GOT3 (cell line): ENCODE results near the gene RAD51B.
A peak's percentile ranks its signal among the peaks of the same experiment; 100 is the strongest.
"Not testable (repeated sequence)": the region's sequence is repeated elsewhere in the genome, so short reads cannot be mapped to it uniquely, and the experiment has no call there.

Experiments used
- DNase-seq: peaks from one replicate; lab custom pipeline; 2025; ENCODE audit warnings: mixed read lengths; lab: John Stamatoyannopoulos, UW

Gene RAD51B

DNA sequence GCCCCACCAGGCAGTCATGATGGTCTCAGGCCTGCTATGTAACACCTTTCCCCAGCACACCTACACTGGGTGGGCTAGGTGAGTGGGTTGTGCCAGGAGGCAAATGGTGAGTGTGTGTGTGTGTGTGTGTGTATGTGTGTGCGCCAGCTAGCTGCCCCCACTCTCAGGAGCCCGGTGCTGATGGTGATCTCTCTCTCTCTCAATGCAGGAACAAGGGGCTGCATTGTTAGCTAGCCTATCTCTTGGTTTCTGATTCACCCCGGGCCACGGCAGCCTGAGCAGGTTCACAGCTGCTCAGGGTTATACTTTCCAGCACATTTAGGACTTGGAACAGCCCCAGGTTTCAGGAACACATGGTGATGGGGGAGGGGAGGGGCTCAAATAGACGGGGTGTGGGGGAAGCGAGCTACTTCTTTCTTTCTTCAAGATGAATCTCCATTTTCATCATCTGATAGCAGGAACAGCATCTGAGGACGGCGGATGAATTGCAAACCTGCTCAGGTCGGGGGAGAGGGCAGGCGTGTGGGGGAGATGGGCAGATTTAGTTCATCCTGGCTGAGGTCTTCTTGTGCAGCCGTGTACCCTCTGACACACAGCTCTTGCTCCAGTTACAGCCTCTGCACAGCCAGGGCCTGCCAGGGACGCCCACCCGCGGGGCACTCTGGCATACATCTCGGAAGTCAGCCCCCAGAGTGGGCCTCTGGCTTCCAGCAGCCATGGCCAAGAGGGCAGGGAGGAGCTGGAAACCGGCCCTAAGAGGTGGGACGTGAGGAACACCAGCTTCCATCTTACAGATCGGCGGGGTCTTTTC lies 835.6 kb downstream of the RAD51B start:
- DNase-seq, result no peak

DNA sequence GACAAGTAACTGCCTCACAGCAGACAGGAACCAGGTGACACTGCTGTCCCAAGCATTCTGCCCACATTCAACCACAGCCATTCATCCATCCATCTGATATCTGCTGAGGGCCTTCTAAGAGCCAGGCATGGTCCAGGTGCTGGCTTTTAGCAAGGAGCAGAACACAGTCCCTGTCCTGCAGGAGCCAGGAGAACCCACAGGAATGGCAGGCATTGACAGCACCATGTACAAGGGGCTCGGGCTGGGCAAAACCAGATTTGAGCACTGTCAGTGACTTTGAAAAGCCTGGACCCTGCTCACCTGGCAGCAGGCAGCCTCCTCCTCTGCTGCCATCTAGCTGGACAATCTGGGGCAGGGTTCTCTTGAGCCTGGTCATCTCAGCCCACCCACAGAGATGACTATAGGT lies 836.3 kb downstream of the RAD51B start:
- DNase-seq, result no peak

DNA sequence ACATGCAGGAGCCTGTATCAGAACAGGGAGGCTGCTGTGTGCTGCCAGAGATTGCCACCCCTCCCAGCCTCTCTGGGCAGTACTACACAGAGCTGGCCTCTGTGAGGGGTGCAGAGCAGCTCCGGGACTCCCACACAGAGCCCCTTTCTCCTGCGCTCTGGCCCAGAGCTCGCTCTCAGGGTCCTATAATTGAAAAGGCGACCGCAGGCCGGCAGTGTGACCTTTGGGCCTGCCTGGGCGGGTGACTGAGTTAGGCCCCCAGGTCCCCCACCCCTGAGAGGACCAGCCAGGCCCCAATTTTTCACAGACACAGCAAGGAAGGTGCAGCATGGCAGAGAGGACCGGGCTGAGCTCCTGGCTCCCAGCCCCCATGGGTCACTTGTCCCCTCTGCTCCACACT lies 836.9 kb downstream of the RAD51B start:
- DNase-seq, result no peak

DNA sequence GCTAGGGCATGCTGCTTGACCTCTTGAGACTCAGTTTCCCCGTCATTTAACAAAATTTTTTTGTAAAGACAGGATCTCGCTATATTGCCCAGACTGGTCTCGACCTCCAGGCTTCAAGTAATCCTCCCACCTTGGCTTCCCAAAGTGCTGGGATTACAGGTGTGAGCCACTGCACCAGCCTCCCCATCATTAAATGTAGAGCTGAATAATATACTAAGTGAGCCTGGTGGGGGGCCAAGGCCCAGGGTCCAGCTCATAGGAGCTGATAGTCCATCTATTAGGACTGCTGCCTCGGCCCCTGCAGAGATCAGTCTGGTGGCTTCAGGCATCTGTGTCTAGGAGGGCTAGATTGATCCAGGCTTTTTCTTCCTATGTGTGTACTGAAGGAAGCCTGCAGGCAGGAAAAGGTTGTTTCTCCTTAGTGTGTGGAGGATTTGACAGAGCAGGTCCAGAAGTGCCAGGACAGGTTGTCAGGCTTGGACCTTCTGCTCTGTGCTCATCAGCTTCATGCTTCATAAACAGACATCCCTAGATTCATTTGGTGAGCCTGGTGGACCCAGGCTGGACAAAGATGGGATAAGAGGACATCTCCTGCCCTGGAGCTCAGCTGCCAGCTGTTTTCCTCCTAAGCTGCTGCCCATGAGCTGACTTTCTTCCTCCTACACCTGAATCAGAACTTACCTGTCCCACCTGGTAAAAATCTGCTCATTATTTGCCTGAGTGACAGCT lies 837.9 kb downstream of the RAD51B start:
- DNase-seq, result no peak

DNA sequence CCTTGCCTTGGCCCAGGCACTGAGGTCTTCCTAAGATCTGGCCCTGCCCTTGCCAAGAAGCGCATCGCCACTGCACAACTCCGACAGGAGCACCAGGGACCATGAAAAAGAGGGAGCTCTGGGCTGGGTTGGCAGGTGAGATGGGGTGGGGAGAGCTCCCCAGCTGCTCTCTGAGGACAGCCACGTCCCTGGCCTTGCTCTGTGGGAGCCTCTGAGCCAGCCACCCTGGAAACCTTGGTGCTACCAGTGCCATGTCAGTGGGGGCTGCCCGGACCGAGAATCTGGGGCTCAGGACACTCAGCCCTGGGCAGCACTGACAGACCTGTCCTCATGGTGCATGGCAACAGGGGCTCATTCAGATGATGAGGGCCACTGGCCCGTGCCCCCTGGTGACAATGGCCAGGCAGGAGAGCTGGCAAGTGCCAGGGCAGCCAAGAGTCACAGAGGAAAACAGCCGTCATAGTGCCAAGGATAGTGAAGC lies 838.5 kb downstream of the RAD51B start:
- DNase-seq, result no peak

DNA sequence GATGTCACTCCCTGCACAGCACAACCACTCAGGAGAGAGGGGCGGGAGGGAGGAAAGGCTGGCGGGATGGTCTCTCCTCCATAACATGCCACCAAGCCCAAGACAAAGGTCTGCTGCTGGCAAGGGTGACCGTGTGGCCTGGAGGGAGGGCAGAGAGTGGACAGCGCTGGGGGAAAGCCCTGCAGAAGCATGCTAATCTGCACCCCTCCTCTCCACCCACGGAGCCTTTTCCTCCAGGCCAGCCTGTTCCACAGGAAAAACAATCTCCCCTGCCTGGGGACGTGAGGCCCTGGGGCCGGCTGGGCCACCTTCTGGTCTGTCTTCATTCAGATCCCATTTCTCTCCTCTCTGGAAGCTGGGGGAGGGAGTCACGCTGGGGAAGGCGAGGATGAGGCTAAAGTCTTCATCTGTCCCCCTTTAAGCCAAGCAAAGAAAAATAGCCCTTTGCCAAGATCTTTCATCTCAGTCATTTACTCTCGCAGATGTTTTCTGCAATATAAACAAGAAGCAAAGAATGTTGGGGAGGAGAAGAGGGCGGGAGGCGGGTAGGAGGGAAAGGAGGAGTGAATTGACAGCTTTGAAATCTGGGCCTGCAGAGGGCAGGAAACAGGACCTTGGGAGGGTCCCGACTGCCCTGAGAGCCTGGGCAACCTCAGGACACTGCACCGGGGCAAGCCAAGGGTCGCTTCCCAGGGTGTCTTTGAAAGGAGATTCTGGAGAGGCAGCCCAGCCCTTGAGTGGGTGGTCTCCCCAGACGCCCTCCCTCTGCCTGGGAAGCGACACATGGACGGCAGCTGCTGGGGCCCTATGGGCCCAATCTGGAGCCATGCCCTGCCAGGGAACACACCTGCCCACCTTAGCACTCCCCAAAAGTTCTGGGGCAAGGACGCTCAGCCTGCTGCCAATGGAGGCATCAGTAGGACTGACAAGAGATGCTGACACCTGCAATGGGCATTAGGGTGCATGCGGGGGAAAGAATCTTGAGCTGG lies 839.7 kb downstream of the RAD51B start:
- no peak for DNase-seq

DNA sequence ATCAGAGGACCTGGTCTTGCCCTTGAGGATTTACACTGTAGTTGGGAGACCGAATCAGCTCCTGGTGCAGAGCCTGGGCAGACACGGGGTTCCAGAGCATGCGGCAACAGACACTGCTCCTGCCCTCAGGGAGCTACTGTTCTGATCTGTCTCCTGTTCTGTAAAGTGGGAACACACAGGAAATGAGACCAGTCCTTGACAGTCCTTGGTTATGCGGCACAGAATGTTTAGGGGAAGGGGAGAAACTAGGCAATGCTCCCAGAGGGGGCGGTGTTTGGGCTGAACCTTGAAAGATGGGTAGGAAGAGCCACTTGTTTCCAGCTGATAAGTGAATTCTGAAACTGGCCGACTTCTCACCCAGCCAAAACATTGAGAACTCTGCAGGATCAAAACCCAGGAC lies 840.9 kb downstream of the RAD51B start:
- DNase-seq, result no peak

DNA sequence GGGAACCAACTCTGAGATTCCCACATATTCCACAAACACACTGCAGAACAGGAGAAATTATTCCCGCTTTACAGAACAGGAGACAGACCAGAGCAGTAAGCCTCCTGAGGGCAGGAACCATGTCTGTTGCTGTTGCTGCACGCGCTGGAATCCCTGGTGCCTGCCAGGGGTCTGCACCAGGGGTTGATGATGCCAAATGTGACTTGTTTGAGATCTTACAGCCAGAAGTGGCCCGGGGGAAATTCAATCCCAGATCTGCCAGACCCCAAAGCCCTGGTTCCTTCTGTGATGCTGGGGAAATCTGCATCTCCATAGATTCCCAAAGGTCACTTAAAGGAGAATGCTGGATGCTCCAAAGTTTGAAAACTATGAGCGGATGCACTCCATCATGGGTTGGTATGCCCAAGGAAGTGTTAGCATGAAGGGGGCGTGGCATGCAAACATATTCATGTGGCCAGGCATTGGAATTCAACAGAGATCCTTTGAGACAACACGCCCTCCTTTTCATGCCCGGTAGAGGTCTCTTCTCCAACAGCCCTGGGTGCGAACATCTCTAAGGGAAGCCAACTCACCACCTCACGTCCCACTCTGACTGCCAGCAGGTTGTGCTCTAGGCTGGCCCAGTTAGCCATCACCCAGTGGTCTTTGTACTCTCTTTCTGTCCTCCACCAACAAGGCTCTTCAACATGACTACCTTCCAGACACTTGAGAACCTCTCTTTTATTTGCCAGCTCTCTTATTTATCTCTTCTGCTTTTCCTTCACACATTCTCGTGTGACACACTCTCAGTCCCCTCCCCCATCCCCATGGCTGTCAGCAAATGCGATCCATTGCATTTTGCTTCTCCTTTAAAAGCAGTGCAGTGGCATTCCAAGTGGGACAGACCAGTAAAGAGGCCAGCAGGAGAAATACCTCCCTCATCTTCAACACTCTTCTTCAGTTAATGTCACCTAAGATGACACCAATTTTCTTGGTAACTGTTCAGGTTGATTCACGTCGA lies 841.9 kb downstream of the RAD51B start:
- no peak for DNase-seq

DNA sequence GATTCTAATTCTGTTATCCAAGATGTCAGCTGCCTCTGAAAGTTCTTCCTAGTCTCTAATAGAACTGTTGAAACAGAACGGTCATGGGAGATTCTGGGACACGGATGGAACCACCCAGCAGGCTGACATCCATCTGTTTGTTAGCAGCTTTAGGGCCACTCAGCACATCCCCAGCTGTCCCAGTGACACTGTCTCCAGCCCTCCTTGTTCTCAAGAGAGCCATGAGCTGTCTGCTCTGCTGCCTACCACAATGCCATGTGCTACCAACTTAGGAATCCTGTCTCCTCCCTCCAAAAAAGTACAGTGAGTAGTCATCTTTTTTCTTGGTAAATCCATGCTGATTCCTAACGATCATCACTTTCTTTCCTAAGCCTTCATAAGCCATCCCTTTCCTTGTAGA lies 842.8 kb downstream of the RAD51B start:
- DNase-seq, result no peak

DNA sequence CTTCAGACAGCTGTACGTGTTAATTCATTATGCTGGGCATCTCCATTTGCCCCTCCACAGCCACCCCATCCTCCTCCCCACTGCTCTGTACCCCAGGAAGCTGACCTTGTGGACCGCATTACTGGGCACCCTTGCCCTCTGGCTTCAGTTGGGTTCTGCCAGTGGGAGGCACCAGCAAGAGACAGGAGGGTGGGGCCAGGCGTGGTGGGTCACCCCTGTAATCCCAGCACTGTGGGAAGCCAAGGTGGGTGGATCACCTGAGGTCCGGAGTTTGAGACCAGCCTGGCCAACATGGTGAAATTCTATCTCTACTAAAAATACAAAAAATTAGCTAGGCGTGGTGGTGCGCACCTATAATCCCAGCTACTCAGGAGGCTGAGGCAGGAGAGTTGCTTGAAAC lies 843.2 kb downstream of the RAD51B start:
- DNase-seq, result not testable (repeated sequence)

DNA sequence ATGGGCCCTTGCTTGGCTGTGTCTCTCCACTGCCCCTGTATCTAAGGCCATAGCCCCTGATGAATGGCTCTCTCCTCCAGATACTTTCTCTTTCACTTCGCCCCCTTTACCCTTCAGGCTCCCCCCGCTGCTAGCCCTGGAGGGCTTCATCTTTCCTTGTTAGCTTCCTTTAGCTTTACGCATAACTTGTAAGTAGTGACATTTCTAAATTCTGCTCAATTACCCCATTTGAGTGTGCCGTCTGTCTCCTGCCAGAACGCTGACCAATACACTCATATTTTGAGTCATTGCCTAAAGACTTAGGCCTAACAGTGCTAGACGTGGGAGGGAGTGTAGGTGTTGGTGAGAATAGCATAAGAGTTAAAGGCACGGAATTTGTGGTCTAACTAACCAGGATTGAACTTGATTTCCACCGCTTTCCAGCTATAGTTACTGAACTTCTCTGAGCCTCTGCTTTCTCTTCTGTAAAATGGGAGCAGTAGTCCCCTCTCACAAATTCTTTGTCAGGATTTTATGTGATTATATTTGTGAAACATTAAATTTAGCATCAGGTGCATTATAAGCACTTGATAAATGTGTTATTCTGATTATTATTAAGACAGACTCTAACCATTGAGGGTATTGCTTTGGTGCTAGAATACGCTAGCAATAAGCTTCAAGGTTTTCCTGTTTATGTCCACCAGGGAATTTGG lies 844.0 kb downstream of the RAD51B start:
- DNase-seq, result peak; percentile 6

DNA sequence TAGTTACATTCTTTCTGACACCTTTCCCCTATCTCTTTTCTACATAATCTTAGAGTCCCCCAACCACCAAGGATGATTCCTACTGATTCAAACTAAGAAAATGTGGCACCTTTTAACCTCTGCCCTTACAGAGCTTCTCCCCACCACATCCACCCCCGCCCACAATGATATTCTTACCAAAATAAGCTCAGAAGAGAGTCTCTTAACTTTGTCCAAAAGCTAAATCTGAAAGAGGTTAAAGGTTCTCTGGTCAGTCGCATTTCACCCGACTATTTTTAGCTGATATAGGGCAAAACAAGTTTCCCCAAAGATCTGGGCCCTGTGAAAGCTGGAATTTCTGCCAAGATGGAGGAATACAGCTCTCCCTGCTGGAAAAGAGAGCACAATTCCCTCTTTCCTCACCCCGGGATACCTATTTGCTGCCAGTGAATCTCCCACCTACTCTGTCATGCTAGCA lies 844.7 kb downstream of the RAD51B start:
- DNase-seq, result no peak

DNA sequence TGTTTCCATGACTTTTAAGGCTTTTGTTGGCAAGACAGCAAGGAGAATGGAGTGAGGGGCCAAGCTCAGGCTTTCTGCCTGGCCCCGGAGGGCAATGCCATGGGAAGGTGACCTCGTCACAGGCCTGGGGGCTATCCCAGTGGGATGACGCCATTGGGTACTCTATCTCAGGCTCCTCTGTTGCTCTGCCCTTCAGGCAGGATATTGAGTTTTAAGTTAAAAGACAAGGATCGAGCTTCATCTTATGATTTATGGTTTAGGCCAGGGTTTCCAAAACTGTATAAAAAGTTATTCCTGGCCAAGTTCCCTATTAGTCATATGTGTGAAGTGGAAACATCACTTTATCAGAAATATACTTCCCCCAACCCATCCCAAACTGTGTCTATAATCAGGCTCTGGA lies 845.6 kb downstream of the RAD51B start:
- no peak for DNase-seq

DNA sequence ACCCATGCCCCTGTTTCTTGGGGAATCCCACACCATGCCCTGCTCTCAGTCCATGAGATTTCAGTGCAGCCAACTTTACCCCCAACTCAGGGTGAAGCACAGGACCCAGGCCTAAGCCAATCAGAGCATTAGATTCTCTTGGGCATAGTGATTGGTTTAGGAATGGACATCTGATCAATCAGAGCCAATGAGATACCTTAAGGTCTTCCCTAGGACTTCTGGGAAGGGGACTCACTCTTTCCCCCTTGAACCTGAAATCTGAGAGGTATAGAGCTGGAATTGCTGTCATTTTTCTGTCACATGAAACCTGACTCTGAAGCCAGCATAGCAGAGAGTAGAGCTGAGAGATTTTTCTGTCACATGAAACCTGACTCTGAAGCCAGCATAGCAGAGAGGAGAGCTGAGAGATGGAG lies 846.2 kb downstream of the RAD51B start:
- DNase-seq, result no peak

DNA sequence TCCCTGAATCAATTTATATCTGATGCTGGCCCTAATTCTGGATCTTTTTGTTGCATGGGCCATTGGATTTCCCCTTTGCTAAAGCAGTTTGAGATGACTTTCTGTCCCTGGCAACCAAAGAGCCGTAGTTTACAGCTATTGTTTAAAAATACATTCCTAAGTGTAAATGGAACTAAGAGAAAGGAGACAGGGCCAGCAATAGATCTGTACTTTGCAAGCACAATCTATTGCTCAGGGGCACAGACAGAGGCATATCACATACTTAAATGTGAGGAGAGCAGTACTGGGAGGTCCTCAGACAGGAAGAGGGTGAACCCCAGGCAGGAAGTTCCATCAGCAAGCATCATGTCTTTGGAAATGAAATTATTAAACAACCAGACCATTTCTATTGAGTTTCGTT lies 846.7 kb downstream of the RAD51B start:
- DNase-seq, result no peak

DNA sequence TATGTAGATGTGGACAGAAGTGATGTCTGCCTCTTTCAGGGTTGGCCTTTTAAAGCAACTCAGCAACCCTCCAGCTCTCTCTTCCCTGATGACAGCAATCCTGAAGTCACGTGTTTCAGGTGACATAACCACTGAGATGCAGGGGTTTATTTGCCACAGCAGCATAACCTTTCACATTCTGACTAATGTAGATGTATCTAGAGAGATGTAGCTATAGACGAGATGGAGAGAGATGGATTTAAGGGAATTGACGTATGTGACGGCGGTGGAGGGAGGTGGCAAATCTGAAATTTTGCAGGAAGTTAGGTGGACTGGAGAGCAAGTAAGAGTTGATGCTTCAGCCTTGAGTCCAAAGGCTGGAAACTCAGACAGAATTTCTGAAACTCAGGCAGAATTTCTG lies 847.3 kb downstream of the RAD51B start:
- DNase-seq, result no peak

DNA sequence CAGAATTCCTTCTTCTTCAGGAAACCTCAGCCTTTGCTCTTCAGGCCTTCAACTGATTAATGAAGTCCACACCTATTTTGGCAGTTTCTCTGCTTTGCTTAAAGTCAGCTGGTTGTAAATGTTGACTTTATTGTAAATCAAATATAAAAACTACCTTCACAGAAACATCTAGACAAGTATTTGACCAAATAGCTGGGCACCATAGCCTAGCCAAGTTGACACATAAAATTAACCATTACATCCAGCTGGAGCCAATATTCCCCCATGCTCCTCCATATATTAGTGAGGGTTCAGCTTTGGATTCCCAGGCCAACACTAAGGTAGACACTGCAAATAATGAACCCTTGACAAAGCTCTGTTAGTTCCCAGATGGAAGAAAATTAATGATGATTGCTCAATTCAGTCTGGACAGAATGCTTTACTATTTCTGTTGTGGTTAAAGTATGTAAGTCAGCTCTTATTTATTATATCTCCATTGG lies 847.8 kb downstream of the RAD51B start:
- no peak for DNase-seq

DNA sequence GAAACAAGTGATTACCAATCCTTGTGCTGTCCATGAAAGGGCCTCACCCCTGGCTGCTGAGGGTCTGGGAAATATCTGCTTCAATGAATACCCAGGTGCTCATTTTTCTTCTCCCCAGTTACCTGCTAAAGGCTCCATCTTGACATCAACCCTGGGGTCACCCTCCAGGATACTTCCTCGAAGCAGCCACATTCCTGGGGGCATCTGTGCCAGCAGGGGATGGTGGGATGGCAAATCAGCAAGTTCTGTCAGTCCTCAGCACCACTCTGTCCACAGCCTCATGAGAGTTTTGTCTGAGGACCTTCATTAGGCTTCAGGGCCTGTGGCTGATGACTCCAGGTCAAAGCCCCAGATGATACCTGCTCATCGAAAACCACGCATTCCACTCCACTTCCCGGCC lies 848.4 kb downstream of the RAD51B start:
- DNase-seq, result no peak

DNA sequence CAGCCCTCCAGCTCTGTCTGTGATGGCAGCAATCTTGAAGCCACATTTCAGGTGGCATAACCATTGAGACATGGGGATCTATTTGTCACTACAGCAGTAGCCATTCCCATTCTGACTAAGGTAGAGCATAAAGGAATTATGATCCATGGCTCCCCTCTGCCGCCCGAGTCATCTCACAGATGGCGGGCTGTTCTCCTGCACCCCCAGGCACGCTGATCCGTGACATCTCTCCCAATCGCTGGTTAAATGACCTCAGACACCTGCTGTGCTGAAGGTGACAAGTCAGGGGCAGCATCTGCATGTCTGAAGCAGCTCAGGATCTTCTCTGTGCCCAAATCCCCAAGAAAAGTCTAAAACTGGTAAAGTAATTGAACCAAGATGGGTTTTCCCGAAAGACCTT lies 849.0 kb downstream of the RAD51B start:
- no peak for DNase-seq

DNA sequence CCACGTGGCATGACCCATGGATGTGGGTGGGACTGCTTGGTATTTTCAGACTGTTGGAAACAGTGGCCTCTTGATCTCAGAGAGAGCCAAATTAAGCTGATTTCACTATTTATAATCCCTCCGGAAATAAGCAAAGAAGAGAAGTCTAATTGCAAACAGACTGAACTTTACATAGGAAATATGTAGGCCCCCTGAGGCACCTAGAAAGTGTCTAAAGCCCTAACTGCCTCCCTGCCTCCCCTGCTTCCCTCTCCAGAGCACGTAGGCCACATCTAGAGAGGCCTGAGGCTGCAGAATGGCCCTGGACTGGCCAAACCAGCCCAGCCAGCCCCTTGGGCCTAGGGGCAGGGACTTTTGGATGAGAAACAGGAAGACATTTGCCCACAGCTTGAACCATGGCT lies 849.5 kb downstream of the RAD51B start:
- no peak for DNase-seq
